Cerebellar nuclear complex (tissue), 1 donor: ENCODE results near the gene GALE.

Experiments used
- DNase-seq, 2 experiments: peaks; one replicate each; lab custom pipeline; 2025; lab: John Stamatoyannopoulos, UW

Gene GALE

GRCh38 chr1:23751050-23751814 lies 49.3 kb downstream of the GALE start:
- no peak for DNase-seq

- no peak for DNase-seq
Measured at GRCh38 chr1:23748016-23748415, 52.5 kb downstream of the GALE start.
